HG02973 (cell line): ENCODE results near the gene PLD4.
"Not testable (repeated sequence)": the region's sequence is repeated elsewhere in the genome, so short reads cannot be mapped to it uniquely, and the experiment has no call there.

ENCODE experiments used
- ATAC-seq: cut with Tn5 transposase; IDR thresholded peaks from one replicate; pipeline ENCODE4 v1.9.1; 2021; ENCODE audit warnings: moderate library complexity; ENCODE audit not compliant: unreplicated experiment

The PLD4 gene

DNA sequence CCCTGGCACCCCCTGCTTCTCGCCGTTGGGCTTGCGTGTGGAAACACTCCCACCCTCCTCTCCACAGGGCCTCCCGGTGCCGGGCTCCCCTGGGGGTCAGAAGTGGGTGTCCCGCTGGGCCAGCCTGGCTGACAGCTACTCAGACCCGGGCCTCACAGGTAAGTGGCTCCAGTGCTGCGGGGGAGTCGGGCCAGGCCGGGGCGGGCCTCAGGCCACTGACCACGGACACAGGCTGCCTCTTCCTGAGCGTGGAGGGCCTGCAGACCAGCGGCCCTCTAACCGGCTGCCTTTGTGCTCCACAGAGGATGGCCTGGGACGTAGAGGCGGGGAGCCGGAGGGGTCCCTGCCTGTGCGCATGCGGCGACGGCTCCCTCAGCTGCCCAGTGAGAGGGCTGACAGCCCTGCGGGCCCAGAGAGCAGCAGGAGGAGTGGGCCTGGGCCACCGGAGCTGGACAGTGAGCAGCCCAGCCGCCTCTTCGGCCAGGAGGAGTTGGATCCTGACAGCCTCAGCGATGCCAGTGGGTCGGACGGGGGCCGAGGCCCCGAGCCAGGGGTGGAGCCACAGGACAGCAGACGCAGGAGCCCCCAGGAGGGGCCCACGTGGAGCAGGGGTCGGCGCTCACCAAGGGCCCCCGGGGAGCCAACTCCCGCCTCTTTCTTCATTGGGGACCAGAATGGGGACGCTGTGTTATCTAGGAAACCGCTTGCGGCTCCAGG, 38.5 kb upstream of the PLD4 start:
- no peak for ATAC-seq

DNA sequence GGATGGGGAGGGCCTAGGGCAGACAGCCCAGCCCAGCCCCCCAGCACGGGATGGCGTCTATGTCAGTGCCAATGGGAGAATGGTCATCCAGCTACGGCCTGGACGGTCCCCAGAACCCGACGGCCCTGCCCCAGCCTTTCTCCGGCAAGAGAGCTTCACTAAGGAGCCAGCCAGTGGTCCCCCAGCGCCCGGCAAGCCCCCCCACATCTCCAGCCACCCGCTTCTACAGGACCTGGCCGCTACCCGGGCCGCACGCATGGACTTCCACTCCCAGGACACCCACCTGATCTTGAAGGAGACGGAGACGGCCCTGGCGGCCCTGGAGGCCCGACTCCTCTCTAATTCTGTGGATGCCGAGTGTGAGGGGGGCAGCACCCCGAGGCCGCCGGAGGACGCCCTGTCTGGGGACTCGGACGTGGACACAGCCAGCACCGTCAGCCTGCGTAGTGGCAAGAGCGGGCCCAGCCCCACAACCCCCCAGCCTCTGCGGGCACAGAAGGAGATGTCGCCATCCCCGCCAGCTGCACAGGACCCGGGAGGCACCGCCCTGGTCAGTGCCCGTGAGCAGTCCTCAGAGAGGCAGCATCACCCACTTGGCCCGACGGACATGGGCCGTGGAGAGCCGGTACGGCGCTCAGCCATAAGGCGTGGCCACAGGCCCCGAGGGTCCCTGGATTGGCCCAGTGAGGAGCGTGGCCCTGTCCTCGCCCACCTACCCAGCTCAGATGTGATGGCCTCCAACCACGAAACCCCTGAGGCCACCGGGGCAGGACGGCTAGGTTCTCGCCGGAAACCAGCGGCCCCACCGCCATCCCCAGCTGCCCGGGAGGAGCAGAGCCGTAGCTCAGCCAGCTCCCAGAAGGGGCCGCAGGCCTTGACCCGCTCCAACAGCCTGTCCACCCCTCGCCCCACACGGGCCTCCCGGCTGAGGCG, 37.7 kb upstream of the PLD4 start:
- no peak for ATAC-seq

DNA sequence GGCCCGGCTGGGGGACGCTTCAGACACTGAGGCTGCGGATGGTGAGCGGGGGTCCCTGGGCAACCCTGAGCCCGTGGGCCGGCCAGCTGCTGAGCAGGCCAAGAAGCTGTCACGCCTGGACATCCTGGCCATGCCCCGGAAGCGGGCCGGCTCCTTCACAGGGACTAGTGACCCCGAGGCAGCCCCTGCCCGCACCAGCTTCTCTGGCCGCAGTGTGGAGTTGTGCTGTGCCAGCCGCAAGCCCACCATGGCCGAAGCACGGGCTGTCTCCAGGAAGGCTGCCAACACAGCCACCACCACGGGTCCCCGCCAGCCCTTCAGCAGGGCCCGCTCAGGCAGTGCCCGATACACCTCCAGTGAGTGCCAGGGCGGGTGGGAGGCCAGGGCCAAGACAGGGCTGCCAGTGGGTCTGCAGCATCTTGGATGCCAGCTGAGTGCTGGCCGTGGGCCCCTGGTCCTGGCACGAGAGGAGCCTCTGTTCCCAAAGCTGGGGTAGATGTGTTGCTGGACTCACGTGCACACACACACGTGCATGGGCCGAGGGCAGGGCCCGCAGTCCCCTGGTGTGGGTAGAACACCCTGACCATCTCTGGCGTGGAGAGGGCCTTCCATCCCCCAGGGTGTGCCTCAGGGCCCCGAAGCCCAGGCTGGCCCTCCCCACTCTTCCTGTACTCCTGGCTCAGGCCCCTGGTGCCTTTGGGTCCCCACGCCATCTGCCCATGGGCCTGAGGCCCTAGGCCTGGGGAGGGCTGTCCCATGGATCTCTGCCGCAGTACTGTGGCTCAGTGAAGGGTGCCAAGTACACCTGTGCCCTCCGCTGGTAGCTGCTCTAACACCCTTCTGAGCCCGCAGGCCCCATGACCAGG, 36.8 kb upstream of the PLD4 start:
- no peak for ATAC-seq

DNA sequence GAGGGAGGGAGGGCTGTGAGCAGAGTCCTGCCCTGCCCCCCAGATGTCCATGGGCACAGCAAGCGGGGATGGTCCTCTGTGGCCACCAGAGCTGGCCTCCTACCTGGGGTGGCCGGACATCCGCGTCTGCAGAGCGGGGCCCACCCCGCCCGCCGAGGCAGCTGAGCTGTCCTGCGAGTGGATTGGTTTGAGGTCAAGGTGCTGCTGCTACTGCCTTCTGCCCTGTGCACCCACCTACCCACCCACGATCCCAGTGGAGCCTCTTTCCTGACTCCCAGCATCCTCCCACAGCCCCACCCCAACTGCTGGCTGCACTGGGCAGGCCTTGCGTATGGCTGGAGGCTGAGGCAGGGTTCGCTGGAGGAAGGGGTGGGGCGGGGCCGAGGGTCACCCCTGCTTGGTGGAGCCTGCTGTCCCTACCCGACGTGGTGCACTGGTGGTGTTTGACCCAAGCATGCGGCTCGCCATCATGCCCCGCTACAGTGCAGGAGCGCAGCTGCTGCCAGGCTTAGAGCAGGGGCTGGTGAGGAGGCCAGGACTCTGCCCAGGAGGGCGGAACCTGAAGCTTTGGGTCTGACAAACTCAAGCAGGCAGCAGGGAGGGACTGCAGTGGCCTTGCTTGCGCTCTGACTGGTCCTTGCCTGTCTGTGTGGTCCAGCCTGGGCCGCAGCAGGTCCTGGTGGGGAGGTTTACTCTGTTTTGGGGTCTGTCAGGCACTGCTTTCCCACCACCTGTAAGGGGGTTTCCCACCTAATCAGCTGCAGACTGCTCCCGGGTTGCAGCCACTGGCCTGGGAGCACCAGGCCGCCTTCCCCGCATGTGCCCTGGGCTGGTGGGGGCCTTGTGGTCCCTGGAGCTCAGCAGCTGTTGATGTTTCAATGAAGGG, 35.9 kb upstream of the PLD4 start:
- ATAC-seq, result no peak

DNA sequence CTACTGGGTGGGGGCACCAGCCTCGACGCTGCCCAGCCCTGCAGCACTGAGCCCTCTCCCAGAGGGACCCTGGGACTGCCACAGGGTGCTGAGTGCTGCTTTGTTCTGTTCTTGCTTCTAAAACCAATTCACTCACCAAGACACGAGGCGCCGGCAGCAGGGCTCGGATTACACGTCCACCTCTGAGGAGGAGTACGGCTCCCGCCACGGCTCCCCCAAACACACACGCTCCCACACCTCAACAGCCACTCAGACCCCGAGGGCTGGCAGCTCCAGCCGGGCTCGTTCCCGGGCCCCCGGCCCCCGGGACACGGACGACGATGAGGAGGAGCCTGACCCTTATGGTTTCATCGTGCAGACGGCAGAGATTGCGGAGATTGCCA, 35.3 kb upstream of the PLD4 start:
- no peak for ATAC-seq

DNA sequence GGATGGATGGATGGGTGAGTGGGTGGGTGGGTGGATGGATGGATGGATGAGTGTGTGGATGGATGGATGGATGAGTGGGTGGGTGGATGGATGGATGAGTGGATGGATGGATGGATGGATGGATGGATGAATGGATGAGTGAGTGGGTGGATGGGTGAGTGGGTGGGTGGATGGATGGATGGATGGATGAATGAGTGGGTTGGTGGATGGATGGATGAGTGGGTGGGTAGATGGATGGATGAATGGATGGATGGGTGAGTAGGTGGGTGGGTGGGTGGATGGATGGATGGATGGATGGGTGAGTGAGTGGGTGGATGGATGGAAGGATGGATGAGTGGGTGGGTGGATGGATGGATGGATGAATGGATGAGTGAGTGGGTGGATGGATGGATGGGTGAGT, 34.4 kb upstream of the PLD4 start:
- ATAC-seq, result not testable (repeated sequence)

DNA sequence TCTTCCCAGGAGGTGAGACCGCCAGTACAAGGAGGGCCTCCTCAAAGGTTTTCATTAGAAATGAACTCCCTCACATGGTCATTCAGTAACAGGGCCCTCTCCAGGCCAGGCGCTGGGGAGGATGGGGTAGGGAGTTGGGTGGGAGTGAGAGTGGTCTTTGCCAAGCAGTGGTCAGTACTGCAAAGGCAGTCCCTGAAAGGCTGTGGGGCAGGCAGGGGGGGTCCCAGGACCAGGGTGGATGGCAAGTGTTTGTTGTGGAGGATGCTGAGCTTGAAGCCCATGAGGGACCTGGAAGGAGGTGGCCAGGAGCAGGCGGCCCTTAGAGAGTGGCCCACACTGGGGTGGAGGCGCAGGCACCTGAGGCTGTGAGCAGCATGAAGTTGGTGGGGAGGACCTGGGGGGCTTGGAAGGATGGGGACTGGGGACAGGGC, 33.5 kb upstream of the PLD4 start:
- no peak for ATAC-seq

DNA sequence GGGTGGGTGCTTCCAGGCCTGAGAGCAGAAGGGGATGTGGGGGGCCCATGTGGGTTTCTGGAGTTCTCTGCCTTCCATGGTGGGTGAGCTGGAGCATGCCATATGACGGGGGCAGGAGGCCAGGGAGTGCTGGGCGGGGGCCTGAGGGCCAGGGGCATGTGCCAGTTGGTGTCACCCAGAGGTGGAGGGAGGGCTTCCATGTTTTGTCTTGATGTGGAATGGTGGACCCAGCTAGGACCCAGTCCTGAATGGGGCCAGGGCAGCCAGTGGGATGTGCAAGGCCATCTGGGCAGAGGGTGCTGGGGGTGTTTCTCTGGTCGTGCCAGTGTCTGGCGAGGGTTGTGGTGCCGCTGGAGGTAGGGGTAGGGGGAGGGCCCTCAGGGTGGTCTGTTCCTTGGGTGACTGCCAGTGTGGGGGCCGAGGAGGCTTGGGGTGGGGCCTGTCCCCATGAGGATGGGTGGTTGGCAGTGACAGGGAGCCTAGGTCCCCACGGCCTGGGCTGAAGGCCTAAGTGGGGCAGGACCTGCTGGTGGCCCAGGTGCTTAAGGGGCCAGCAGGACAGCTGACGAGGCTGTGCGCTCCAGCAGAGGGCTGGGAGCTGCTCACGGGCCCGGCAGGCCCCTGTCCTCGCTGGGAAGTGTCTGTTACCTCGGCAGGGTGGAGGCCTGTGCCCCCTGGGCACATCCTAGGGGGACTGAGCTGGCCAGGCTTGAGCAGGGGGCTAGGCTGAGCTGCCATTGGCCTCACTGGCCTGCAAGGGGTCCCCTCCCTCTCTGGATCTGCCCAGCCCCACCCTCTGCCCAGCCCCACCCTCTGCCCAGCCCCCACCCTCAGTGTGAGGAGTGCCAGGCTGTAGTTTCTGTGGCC, 32.8 kb upstream of the PLD4 start:
- no peak for ATAC-seq

DNA sequence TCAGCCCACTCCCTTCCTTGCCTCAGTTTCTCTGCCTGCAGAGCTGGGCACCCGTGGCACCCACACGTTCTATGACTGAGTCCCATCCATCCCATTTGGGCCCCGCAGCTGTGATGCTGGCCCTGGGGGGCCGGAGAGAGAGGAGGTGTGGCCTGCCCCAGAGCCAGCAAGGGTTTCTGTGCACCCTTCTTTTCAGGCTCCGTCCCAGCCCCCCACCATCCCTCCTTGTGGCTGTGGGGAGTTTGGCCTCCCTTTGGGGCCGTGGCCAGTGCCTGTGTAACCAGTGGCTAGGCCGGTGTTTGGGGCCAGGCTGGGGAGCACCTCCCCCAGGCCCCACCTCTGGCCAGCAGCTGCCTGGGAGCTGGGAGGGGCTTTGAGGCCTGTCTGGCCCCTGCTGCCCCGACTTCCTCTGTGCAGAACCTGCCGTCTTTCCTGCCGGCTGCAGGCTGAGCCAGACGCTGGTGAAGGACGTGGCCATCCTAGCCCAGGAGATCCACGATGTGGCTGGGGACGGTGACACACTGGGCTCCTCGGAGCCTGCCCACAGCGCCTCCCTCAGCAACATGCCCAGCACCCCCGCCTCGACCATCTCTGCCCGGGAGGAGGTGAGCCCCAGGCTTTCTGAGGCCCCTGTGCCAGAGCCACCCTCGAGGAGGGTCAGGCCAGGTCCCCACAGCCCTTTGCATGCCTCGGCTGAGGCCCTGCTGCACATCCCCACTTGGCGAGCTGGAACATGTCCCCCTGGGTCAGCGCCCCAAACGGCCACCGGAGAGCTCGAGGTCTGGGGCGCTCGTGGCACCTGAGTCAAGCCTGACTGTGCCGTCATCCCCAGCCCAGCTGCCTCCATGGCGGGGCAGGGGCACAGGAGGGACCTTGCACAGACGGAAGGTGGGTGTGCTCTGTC, 31.9 kb upstream of the PLD4 start:
- no peak for ATAC-seq

DNA sequence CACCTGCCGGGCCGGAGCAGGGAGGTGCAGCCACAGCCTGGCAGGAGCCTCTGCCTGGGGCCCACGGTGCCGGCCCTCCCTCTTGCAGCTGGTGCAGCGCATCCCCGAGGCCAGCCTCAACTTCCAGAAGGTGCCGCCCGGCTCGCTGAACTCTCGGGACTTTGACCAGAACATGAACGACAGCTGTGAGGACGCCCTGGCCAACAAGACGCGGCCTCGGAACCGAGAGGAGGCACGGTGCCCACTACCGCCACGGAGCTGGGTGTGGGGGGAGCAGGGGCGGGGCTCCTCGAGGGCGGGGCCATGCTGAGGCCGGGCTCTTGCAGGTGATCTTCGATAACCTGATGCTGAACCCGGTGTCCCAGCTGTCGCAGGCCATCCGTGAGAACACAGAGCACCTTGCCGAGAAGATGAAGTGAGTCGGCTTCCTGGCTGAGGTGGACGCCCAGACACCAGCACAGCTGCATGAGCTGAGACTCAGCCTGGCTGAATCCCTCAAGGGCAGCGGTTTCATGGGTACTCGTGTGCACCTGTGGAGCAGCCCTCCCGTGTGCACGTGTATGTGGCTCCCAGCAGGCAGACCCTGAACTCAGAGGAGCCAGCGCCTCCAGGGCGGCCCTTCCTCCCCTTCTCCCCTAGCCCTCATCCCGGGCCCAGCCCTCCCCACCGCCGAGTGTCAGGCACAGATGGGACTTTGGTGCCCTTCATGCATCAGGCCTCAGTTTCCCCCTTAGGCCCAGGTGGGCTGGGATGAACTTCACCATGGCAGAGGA, 31.1 kb upstream of the PLD4 start:
- ATAC-seq, result no peak

DNA sequence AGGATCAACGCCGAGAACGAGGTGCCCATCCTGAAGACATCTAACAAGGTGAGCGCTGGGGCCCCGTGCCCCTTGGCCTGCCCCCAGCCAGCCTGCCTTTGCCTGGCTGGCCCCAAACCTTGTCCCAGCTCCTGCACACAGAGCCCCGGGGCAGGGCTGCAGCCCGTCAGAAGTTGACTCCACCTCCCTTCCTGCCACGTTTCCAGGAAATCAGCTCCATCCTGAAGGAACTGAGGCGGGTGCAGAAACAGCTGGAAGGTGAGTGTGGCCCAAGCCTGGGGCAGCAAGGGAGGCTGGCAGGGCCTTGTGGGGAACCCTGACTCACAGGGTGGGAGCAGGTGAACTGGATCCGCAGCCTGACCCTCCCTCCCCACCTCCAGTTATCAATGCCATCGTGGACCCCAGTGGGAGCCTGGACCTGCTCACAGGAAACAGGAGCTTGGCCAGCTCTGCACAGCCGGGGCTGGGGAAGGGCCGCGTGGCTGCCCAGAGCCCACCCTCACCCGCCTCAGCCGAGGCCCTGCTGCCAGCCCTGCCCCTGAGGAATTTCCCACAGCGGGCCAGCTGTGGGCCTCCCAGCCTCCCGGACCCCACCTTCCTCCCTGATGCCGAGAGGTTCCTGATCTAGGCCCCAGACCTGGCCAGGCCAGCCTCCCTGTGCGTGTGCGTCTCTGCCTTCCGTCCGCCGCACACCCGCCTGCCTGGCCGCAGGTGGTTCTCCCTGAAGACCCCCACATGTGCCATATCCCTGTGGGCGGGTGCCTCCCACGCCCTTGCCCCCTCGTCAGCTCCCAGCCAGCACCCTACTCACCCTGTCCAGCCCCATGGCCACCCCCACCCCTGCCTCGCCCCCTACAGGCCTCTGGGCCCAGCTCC, 30.1 kb upstream of the PLD4 start:
- ATAC-seq, result no peak

DNA sequence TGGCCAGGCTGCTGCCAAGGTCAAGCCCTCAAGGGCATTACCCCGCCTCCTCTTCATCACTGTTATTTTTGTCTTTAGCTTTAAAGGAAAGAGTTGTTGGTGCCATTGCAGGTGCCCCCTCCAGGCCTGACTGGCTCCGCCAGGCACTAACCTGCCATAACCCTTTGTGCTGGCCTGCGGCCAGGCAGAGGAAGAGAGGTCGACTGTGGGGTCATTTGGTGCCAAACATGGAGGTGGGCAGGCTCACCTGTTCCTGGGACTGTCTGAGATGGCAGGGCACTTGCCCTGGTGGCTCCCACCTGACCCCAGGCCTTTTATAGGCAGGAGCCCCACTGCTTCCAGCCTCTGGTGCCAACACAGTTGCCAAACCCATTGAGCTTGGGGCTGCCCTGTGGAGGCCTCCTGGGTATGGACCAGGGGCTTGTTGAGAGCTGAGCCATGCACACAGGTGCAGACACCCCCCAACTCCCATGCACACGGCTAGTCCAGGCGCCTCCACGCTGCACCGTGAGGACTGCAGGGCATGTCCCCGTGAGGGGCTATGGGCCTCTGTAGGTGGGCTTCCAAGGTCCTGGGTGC, 29.4 kb upstream of the PLD4 start:
- ATAC-seq, result no peak

DNA sequence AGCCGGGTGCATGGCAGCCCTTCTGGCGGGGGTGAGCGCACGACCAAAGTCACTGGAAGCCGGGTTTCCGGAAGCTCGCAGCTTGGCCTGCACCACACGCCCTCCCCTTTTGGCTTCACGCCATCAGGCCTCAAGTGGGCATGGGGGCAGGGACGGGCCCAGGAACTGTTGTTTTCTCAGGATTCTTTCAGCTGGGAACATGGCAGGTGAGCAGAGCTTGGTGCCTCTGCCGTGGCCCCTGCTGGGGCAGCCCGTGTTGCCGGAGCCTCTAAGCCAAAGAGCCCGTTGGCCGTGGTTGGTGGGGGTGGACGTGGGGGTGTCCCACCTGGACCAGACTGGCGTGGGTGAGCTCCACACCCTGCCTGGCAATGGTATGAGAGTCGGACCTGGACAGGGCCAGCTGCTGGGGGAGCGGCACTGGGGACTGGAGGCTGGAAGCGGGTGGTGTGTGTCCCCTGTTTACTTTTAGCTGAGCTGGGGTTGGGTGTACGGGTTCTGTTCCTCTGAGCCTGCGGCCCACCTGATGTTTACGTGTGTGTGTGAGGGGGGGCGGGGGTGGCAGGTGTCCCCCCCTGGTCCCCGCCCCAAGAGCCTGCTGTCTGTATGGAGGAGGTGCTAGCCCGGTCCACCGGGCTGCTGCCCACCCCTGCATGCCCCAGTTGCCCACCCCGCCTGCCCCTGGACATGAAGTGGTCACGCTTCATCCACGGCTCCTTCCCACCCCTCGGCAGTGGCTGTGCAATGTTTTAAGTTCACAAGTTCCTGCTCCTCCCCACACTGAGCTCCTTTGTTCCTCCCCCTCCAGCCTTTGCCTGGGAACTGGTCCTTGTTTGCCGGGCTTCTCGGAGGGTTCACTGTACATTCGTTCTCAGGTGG, 28.7 kb upstream of the PLD4 start:
- no peak for ATAC-seq

DNA sequence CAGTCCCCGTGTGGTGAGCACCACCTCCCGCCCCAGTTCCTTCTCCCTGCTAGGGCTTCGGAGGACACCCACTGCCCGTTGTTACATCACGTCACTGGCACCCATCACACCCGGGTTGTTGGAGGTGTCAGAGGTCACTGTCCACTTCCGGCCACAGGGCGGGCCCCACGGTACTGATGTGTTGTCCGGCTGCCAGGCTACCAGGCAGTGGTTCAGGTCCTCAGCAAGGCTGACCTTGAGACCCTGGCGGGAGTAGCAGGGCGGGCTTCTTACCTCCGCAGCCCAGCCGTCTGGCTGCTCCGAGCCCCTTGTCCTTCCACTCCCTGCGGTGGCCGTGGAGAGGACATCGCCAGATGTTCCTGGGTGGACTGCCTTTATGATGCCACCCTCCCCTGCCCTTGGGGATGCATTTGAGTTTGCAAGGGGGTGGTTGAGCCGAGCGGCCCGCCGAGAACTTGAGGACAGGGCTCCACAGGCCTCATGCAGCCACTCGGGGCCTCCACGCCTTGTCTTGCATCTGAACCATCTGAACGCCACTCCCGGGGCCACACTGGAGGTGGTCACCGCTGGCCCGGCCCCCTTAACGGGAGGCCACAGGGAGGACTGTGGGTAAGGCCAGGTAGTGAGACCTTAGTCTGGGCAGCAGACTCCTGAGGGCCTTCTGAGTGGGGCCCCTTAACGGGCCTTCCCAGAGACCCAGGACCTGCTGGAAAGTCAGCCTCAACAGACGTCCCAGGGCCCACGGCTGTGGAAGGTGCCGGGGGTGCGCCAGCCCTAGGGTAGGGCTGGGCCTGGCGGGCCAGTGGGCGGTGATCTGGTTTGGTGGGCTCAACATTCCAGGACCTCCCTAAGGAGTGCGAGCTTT, 27.1 kb upstream of the PLD4 start:
- no peak for ATAC-seq
